Measurements from ENCODE around the gene DPYD.

DNA sequence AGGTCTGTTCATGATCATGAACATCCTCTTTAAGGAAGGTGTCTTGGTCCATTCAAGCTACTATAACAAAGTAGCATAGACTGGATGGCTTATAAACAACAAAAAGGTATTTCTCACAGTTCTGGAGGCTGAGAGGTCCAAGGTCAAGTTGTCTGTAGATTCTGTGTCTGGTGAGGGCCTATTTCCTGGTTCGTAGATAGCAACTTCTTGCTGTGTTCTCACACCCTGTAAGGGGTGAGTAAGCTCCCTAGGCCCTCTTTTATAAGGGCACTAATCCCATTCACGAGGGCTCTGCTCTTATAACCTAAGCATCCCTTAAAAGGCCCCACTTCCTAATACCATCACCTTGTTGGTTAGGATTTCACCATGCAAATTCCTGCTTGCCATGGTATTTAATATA lies 851.5 kb downstream of the DPYD start:
- TF ChIP-seq CTCF (IDR thresholded peaks at IDR 0.05; ENCODE audit: insufficient read depth, low read length, poor library complexity, severe bottlenecking) (no peak), EZH2phosphoT487 (conservative IDR thresholded peaks at IDR 0.05; ENCODE audit: low read length) (no peak)

Measured in SU-DHL-6 (cell line).